HEK293 (cell line): ENCODE measurements around the gene TEC.

Source experiments
- CTCF ChIA-PET: fragments of 350-600 bp; formaldehyde crosslinking; extraction: SDS; loops from one replicate; lab custom pipeline; 2021; ENCODE audit warnings: antibody characterized with exemption; lab: Yijun Ruan, JAX
- POLR2A ChIA-PET: fragments of 300-600 bp; formaldehyde crosslinking; extraction: SDS; loops from one replicate; lab custom pipeline; 2020; ENCODE audit warnings: antibody characterized with exemption, inconsistent platforms; lab: Yijun Ruan, JAX
- H3K27ac ChIP-seq: fragments of 200-500 bp; sonication (Bioruptor generic); 2 replicates; pipeline ENCODE4 v1.5.1; 2014; ENCODE audit warnings: low read depth, low read length, control low read depth, inconsistent platforms; ENCODE audit errors: extremely low read depth
- H3K36me3 ChIP-seq, 2 experiments: fragments of 200-500 bp in 1 of 2; sonication (Bioruptor generic) in 1 of 2; 1 replicate in 1 of 2; 2 replicates in 1 of 2; pipeline ENCODE4 v1.5.1; 2014 to 2017; ENCODE audit warnings: inconsistent platforms in 2 of 2, low read length in 2 of 2; ENCODE audit not compliant: control insufficient read depth in 2 of 2, insufficient read depth in 1 of 2
- H3K4me1 ChIP-seq: fragments of 200-500 bp; sonication (Bioruptor generic); 2 replicates; pipeline ENCODE4 v1.5.1; 2014; ENCODE audit warnings: mild to moderate bottlenecking, low read length, inconsistent platforms; ENCODE audit not compliant: control insufficient read depth, insufficient read depth
- H3K4me3 ChIP-seq: 2 replicates; pipeline ENCODE4 v1.5.1; 2011; ENCODE audit warnings: low read depth, mild to moderate bottlenecking, control low read depth, low read length, moderate library complexity
- H3K9me3 ChIP-seq: fragments of 200-500 bp; sonication (Bioruptor generic); 2 replicates; pipeline ENCODE4 v1.5.1; 2014; ENCODE audit warnings: low read depth, low read length, inconsistent platforms; ENCODE audit not compliant: control insufficient read depth, insufficient read depth
- SP2 ChIP-seq: fragments of 450-650 bp; formaldehyde crosslinking; IDR thresholded peaks from 2 replicates; pipeline ENCODE4 v1.5.1; 2016; ENCODE audit warnings: missing biosample characterization, missing genetic modification characterization
- YY2 ChIP-seq: fragments of 450-650 bp; formaldehyde crosslinking; IDR thresholded peaks from 2 replicates; pipeline ENCODE4 v1.5.1; 2016; ENCODE audit warnings: missing biosample characterization, missing genetic modification characterization
- ZBTB1 ChIP-seq: fragments of 450-650 bp; formaldehyde crosslinking; IDR thresholded peaks from 2 replicates; pipeline ENCODE4 v1.5.1; 2016; ENCODE audit warnings: missing biosample characterization, missing genetic modification characterization
- ZBTB48 ChIP-seq: fragments of 450-650 bp; formaldehyde crosslinking; IDR thresholded peaks from 2 replicates; pipeline ENCODE4 v1.5.1; 2016; ENCODE audit warnings: missing biosample characterization, missing genetic modification characterization
- ZFP41 ChIP-seq: fragments of 450-650 bp; formaldehyde crosslinking; IDR thresholded peaks from 2 replicates; pipeline ENCODE4 v1.5.1; 2016; ENCODE audit warnings: missing biosample characterization, missing genetic modification characterization, borderline replicate concordance
- ZNF10 ChIP-seq: fragments of 450-650 bp; formaldehyde crosslinking; IDR thresholded peaks from 2 replicates; pipeline ENCODE4 v1.5.1; 2017; ENCODE audit warnings: missing biosample characterization, missing genetic modification characterization
- ZNF157 ChIP-seq: fragments of 450-650 bp; formaldehyde crosslinking; IDR thresholded peaks from 2 replicates; pipeline ENCODE4 v1.5.1; 2016; ENCODE audit warnings: missing biosample characterization, missing genetic modification characterization
- ZNF174 ChIP-seq: fragments of 450-650 bp; formaldehyde crosslinking; IDR thresholded peaks from 2 replicates; pipeline ENCODE4 v1.5.0; 2017; ENCODE audit warnings: missing biosample characterization, mild to moderate bottlenecking, missing genetic modification characterization
- ZNF239 ChIP-seq: fragments of 450-650 bp; formaldehyde crosslinking; IDR thresholded peaks from 2 replicates; pipeline ENCODE4 v1.5.1; 2016; ENCODE audit warnings: missing biosample characterization, missing genetic modification characterization
- ZNF433 ChIP-seq: fragments of 450-650 bp; formaldehyde crosslinking; IDR thresholded peaks from 2 replicates; pipeline ENCODE4 v1.5.1; 2016; ENCODE audit warnings: missing biosample characterization, missing genetic modification characterization, low read depth
- ZNF549 ChIP-seq: fragments of 450-650 bp; IDR thresholded peaks from 2 replicates; pipeline ENCODE4 v1.5.1; 2018; ENCODE audit warnings: missing biosample characterization, missing genetic modification characterization, mild to moderate bottlenecking, inconsistent platforms, moderate library complexity
- ZNF571 ChIP-seq: fragments of 450-650 bp; formaldehyde crosslinking; IDR thresholded peaks from 2 replicates; pipeline ENCODE4 v1.5.0; 2017; ENCODE audit warnings: missing biosample characterization, missing genetic modification characterization
- ZNF624 ChIP-seq: fragments of 450-650 bp; formaldehyde crosslinking; IDR thresholded peaks from 2 replicates; pipeline ENCODE4 v1.5.1; 2017; ENCODE audit warnings: missing biosample characterization, missing genetic modification characterization
- ZNF664 ChIP-seq: fragments of 450-650 bp; formaldehyde crosslinking; IDR thresholded peaks from 2 replicates; pipeline ENCODE4 v1.5.1; 2016; ENCODE audit warnings: missing biosample characterization, missing genetic modification characterization
- ZSCAN23 ChIP-seq: fragments of 450-650 bp; formaldehyde crosslinking; IDR thresholded peaks from 2 replicates; pipeline ENCODE4 v1.5.1; 2016; ENCODE audit warnings: missing biosample characterization, missing genetic modification characterization
- TF ChIP-seq, protein P1 (sequence below): fragments of 450-650 bp; formaldehyde crosslinking; IDR thresholded peaks from 2 replicates; pipeline ENCODE4 v1.5.1; 2017; ENCODE audit warnings: missing biosample characterization, missing genetic modification characterization
- TF ChIP-seq, protein P2 (sequence below): fragments of 450-650 bp; formaldehyde crosslinking; IDR thresholded peaks from 2 replicates; pipeline ENCODE4 v1.5.1; 2016; ENCODE audit warnings: missing biosample characterization, missing genetic modification characterization, low read depth
- TF ChIP-seq, protein P3 (sequence below): fragments of 450-650 bp; formaldehyde crosslinking; IDR thresholded peaks from 2 replicates; pipeline ENCODE4 v1.5.1; 2016; ENCODE audit warnings: missing biosample characterization, missing genetic modification characterization
- TF ChIP-seq, protein P4 (sequence below): fragments of 450-650 bp; formaldehyde crosslinking; IDR thresholded peaks from 2 replicates; pipeline ENCODE4 v1.5.1; 2016; ENCODE audit warnings: missing biosample characterization, missing genetic modification characterization
- TF ChIP-seq, protein P5 (sequence below): fragments of 450-650 bp; IDR thresholded peaks from 2 replicates; pipeline ENCODE4 v1.5.1; 2018; ENCODE audit warnings: missing biosample characterization, mild to moderate bottlenecking, missing genetic modification characterization

TEC gene

DNA sequence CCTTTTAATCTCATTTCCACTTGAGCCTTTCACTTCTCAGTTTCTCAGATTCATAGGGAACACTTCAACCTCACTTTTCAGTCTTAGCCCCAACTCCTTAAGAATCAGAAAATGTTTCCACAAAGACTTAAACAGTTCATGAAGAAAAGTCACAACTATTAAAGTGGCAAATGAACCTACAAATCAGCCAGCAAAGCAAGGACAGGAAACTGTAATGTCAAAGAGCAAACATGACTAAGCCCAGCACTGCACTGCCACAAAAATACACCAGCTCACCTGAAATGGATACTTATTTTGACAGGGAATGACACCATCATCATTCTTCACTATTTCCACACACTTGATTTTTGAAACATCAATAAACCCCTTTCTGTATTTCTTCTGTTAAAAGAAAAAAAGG, 93.8 kb downstream of the TEC start:
- ChIA-PET POLR2A (no interaction called here), CTCF (interaction anchor here (1.4 kb wide), 1 partner anchor 36 kb away, joined by 4 read pairs; no protein-coding TSS in a partner anchor)
- Histone ChIP-seq H3K4me3 (no peak overlapping the region), H3K9me3 (no peaks in the 10 kb centered on the region), H3K36me3 (no peaks in the 10 kb centered on the region), H3K4me1 (no peaks in the 10 kb centered on the region), H3K27ac (no peak overlapping the region)
- TF ChIP-seq ZNF157 (no peak), ZSCAN23 (tag by site-specific recombination) (no peak), ZNF549 (tag by site-specific recombination) (no peak), ZNF239 (tag by site-specific recombination) (no peak), SP2 (no peak), ZNF10 (tag by site-specific recombination) (no peak), ZFP41 (tag by site-specific recombination) (no peak), ZNF174 (no peak), YY2 (tag by site-specific recombination) (no peak), ZNF571 (tag by site-specific recombination) (no peak), ZNF433 (no peak), ZBTB1 (tag by site-specific recombination) (no peak), ZNF664 (tag by site-specific recombination) (no peak), ZBTB48 (tag by site-specific recombination) (no peak), ZNF624 (tag by site-specific recombination) (no peak)
- TF ChIP-seq, protein P1, sequence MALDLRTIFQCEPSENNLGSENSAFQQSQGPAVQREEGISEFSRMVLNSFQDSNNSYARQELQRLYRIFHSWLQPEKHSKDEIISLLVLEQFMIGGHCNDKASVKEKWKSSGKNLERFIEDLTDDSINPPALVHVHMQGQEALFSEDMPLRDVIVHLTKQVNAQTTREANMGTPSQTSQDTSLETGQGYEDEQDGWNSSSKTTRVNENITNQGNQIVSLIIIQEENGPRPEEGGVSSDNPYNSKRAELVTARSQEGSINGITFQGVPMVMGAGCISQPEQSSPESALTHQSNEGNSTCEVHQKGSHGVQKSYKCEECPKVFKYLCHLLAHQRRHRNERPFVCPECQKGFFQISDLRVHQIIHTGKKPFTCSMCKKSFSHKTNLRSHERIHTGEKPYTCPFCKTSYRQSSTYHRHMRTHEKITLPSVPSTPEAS (tag by site-specific recombination): no peak
- TF ChIP-seq, protein P2, sequence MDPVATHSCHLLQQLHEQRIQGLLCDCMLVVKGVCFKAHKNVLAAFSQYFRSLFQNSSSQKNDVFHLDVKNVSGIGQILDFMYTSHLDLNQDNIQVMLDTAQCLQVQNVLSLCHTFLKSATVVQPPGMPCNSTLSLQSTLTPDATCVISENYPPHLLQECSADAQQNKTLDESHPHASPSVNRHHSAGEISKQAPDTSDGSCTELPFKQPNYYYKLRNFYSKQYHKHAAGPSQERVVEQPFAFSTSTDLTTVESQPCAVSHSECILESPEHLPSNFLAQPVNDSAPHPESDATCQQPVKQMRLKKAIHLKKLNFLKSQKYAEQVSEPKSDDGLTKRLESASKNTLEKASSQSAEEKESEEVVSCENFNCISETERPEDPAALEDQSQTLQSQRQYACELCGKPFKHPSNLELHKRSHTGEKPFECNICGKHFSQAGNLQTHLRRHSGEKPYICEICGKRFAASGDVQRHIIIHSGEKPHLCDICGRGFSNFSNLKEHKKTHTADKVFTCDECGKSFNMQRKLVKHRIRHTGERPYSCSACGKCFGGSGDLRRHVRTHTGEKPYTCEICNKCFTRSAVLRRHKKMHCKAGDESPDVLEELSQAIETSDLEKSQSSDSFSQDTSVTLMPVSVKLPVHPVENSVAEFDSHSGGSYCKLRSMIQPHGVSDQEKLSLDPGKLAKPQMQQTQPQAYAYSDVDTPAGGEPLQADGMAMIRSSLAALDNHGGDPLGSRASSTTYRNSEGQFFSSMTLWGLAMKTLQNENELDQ (tag by site-specific recombination): no peak
- TF ChIP-seq, protein P3, sequence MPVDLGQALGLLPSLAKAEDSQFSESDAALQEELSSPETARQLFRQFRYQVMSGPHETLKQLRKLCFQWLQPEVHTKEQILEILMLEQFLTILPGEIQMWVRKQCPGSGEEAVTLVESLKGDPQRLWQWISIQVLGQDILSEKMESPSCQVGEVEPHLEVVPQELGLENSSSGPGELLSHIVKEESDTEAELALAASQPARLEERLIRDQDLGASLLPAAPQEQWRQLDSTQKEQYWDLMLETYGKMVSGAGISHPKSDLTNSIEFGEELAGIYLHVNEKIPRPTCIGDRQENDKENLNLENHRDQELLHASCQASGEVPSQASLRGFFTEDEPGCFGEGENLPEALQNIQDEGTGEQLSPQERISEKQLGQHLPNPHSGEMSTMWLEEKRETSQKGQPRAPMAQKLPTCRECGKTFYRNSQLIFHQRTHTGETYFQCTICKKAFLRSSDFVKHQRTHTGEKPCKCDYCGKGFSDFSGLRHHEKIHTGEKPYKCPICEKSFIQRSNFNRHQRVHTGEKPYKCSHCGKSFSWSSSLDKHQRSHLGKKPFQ (tag by site-specific recombination): no peak
- TF ChIP-seq, protein P4, sequence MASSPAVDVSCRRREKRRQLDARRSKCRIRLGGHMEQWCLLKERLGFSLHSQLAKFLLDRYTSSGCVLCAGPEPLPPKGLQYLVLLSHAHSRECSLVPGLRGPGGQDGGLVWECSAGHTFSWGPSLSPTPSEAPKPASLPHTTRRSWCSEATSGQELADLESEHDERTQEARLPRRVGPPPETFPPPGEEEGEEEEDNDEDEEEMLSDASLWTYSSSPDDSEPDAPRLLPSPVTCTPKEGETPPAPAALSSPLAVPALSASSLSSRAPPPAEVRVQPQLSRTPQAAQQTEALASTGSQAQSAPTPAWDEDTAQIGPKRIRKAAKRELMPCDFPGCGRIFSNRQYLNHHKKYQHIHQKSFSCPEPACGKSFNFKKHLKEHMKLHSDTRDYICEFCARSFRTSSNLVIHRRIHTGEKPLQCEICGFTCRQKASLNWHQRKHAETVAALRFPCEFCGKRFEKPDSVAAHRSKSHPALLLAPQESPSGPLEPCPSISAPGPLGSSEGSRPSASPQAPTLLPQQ (tag by site-specific recombination): no peak
- TF ChIP-seq, protein P5, sequence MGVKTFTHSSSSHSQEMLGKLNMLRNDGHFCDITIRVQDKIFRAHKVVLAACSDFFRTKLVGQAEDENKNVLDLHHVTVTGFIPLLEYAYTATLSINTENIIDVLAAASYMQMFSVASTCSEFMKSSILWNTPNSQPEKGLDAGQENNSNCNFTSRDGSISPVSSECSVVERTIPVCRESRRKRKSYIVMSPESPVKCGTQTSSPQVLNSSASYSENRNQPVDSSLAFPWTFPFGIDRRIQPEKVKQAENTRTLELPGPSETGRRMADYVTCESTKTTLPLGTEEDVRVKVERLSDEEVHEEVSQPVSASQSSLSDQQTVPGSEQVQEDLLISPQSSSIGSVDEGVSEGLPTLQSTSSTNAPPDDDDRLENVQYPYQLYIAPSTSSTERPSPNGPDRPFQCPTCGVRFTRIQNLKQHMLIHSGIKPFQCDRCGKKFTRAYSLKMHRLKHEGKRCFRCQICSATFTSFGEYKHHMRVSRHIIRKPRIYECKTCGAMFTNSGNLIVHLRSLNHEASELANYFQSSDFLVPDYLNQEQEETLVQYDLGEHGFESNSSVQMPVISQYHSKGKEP (tag by site-specific recombination): no peak
